Measurements from ENCODE around the gene NPSR1.

NPSR1 gene

GRCh38 chr7:34612661-34613060 lies 45.4 kb upstream of the NPSR1 start (continued):
- TF ChIP-seq ZNF16 (tag by site-specific recombination; IDR thresholded peaks at IDR 0.05; ENCODE audit: low read depth) (no peak), ZNF626 (tag by site-specific recombination; IDR thresholded peaks at IDR 0.05) (no peak), ZNF677 (tag by site-specific recombination; IDR thresholded peaks at IDR 0.05) (no peak), EGR2 (tag by site-specific recombination; IDR thresholded peaks at IDR 0.05; ENCODE audit: low read depth) (no peak), BCL11A (tag by site-specific recombination; IDR thresholded peaks at IDR 0.05; ENCODE audit: low read depth) (no peak), ZNF510 (tag by site-specific recombination; IDR thresholded peaks at IDR 0.05; ENCODE audit: insufficient replicate concordance) (no peak), ZNF560 (tag by site-specific recombination; IDR thresholded peaks at IDR 0.05; ENCODE audit: borderline replicate concordance) (no peak), ZFP37 (tag by site-specific recombination; IDR thresholded peaks at IDR 0.05) (no peak), AEBP2 (tag by site-specific recombination; IDR thresholded peaks at IDR 0.05; ENCODE audit: borderline replicate concordance) (no peak), PATZ1 (tag by site-specific recombination; IDR thresholded peaks at IDR 0.05) (no peak), HIC1 (tag by site-specific recombination; IDR thresholded peaks at IDR 0.05) (no peak), ZNF391 (tag by site-specific recombination; IDR thresholded peaks at IDR 0.05; ENCODE audit: borderline replicate concordance, low read depth) (no peak), ZNF155 (tag by site-specific recombination; IDR thresholded peaks at IDR 0.05) (no peak), ZNF274 (IDR thresholded peaks at IDR 0.05; ENCODE audit: low read length) (no peak), ZNF274 (tag by site-specific recombination; IDR thresholded peaks at IDR 0.05; ENCODE audit: borderline replicate concordance) (no peak)

GRCh38 chr7:34620425-34620824 lies 37.6 kb upstream of the NPSR1 start:
- H3K9me3 ChIP-seq (ENCODE audit: control insufficient read depth, insufficient read depth, low read depth, low read length): no peaks in the 10 kb centered on the region
- CTCF ChIA-PET: interaction anchor here (0.5 to 0.8 kb wide), 2 partner anchors 46 to 1753 kb away, joined by 3 to 6 read pairs; no protein-coding TSS in a partner anchor
- H3K27ac ChIP-seq (ENCODE audit: extremely low read depth, low read depth, low read length): no peak overlapping the region
- POLR2A ChIA-PET: no interaction called here
- H3K4me1 ChIP-seq (ENCODE audit: control insufficient read depth, insufficient read depth, low read length): no peaks in the 10 kb centered on the region
- H3K36me3 ChIP-seq (ENCODE audit: control insufficient read depth in 2 of 2, insufficient read depth in 1 of 2, low read length in 2 of 2): no peaks in the 10 kb centered on the region
- H3K4me3 ChIP-seq (ENCODE audit: low read depth, low read length): no peak overlapping the region
- TF ChIP-seq ZNF174 (tag by site-specific recombination; IDR thresholded peaks at IDR 0.05): no peak
- no peak for TF ChIP-seq REPIN1 (tag by site-specific recombination; IDR thresholded peaks at IDR 0.05; ENCODE audit: low read depth)
- TF ChIP-seq ZNF704 (tag by site-specific recombination; IDR thresholded peaks at IDR 0.05): no peak
- TF ChIP-seq ZNF629 (tag by site-specific recombination; IDR thresholded peaks at IDR 0.05): no peak
- TF ChIP-seq KLF7 (tag by site-specific recombination; IDR thresholded peaks at IDR 0.05; ENCODE audit: borderline replicate concordance): no peak
- no peak for TF ChIP-seq ZNF398 (tag by site-specific recombination; IDR thresholded peaks at IDR 0.05)
- TF ChIP-seq ZNF416 (tag by site-specific recombination; IDR thresholded peaks at IDR 0.05): no peak
- TF ChIP-seq ZFP37 (tag by site-specific recombination; IDR thresholded peaks at IDR 0.05): no peak
- TF ChIP-seq KLF17 (tag by site-specific recombination; IDR thresholded peaks at IDR 0.05): no peak
- no peak for TF ChIP-seq ZNF138 (tag by site-specific recombination; IDR thresholded peaks at IDR 0.05; ENCODE audit: borderline replicate concordance)
- no peak for TF ChIP-seq GLI4 (tag by site-specific recombination; IDR thresholded peaks at IDR 0.05)
- no peak for TF ChIP-seq KLF9 (tag by site-specific recombination; IDR thresholded peaks at IDR 0.05; ENCODE audit: low read depth)
- no peak for TF ChIP-seq KLF10 (tag by site-specific recombination; IDR thresholded peaks at IDR 0.05)

All from HEK293 (cell line).